Colon (tissue), 2 donors: ENCODE results near the gene INPP5D.
"Not testable (repeated sequence)": the region's sequence is repeated elsewhere in the genome, so short reads cannot be mapped to it uniquely, and the experiment has no call there.

Experiments
- FAIRE-seq: peaks from 2 replicates; lab custom pipeline; 2012; peaks lifted over from hg19 to GRCh38; lab: Jason Lieb, UNC
- donor health status: control.
- donor health status: control.

The INPP5D gene

GRCh38 chr2:233118648-233119000, 58.5 kb downstream of the INPP5D start:
- no peak for FAIRE-seq

GRCh38 chr2:233119123-233119522, 59.0 kb downstream of the INPP5D start:
- no peak for FAIRE-seq

- no peak for FAIRE-seq
These were observed 59.7 kb downstream of the INPP5D start for GRCh38 chr2:233119806-233120205.

- no peak for FAIRE-seq
These were observed 60.3 kb downstream of the INPP5D start for GRCh38 chr2:233120459-233120858.

GRCh38 chr2:233121856-233122255, 61.7 kb downstream of the INPP5D start:
- no peak for FAIRE-seq

- no peak for FAIRE-seq
These were observed 62.4 kb downstream of the INPP5D start for GRCh38 chr2:233122541-233122940.

- FAIRE-seq = not testable (repeated sequence)
These were observed 63.4 kb downstream of the INPP5D start for GRCh38 chr2:233123576-233123975.

- FAIRE-seq = no peak
These were observed 64.4 kb downstream of the INPP5D start for GRCh38 chr2:233124421-233125080.

GRCh38 chr2:233125455-233126065, 65.4 kb downstream of the INPP5D start:
- FAIRE-seq = no peak

GRCh38 chr2:233129351-233129978, 69.3 kb downstream of the INPP5D start:
- no peak for FAIRE-seq

GRCh38 chr2:233130024-233130423, 69.9 kb downstream of the INPP5D start:
- no peak for FAIRE-seq

- FAIRE-seq = no peak
These were observed 70.4 kb downstream of the INPP5D start for GRCh38 chr2:233130481-233131020.

- no peak for FAIRE-seq
These were observed 72.0 kb downstream of the INPP5D start for GRCh38 chr2:233131936-233132720.

GRCh38 chr2:233133239-233133638, 73.1 kb downstream of the INPP5D start:
- no peak for FAIRE-seq

- FAIRE-seq = no peak
These were observed 75.3 kb downstream of the INPP5D start for GRCh38 chr2:233135421-233135820.

GRCh38 chr2:233137040-233137439, 76.9 kb downstream of the INPP5D start:
- FAIRE-seq = no peak

GRCh38 chr2:233140077-233140585, 80.0 kb downstream of the INPP5D start:
- FAIRE-seq = no peak

GRCh38 chr2:233140978-233141377, 80.8 kb downstream of the INPP5D start:
- FAIRE-seq = no peak

- no peak for FAIRE-seq
These were observed 81.8 kb downstream of the INPP5D start for GRCh38 chr2:233141901-233142300.

GRCh38 chr2:233142355-233142897, 82.3 kb downstream of the INPP5D start:
- FAIRE-seq = no peak

- no peak for FAIRE-seq
These were observed 83.7 kb downstream of the INPP5D start for GRCh38 chr2:233143700-233144331.

GRCh38 chr2:233145726-233146125, 85.6 kb downstream of the INPP5D start:
- no peak for FAIRE-seq
